ENCODE results near the gene PRSS33.

DNA sequence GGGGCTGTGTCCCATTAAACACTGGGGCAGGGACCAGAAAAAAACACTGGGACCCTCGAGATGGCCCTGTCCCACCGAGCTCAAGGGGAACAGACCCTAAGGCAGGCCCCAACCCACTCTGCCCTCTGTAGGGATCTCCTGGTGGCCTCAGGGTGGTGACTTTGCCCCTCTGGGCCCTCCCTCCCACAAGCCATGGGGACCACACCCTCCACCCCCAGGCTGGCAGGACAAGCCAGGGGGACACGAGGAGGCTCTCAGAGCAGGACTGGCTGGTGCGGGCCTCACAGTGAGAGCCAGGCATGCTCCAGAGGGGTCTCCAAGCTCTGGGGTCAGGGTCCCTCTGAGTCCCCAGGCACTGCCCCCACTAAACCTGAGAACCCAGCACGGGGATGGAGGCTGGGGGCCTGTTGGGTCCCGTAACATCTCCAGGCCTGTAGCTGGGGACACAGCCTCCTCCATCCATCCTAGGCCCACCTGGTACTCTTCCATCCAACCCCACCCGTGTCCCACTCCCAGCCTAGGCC is 49.4 kb downstream of the PRSS33 start:
- no peak for TF ChIP-seq TAF1 (IDR thresholded peaks at IDR 0.05; ENCODE audit: borderline replicate concordance, low read depth, low read length)
- TF ChIP-seq, protein P1, sequence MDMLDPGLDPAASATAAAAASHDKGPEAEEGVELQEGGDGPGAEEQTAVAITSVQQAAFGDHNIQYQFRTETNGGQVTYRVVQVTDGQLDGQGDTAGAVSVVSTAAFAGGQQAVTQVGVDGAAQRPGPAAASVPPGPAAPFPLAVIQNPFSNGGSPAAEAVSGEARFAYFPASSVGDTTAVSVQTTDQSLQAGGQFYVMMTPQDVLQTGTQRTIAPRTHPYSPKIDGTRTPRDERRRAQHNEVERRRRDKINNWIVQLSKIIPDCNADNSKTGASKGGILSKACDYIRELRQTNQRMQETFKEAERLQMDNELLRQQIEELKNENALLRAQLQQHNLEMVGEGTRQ (IDR thresholded peaks at IDR 0.05; ENCODE audit: borderline replicate concordance, low read depth, low read length), result no peak
- TF ChIP-seq, protein P2, sequence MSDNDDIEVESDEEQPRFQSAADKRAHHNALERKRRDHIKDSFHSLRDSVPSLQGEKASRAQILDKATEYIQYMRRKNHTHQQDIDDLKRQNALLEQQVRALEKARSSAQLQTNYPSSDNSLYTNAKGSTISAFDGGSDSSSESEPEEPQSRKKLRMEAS (IDR thresholded peaks at IDR 0.05; ENCODE audit: low read depth), result no peak
- no peak for TF ChIP-seq TEAD4 (IDR thresholded peaks at IDR 0.05; ENCODE audit: borderline replicate concordance, insufficient read depth)
- no peak for TF ChIP-seq EP300 (IDR thresholded peaks at IDR 0.05; ENCODE audit: borderline replicate concordance in 1 of 2, low read depth in 1 of 2, low read length in 1 of 2)
- no peak for TF ChIP-seq GATA2 (CRISPR knock-in tag; IDR thresholded peaks at IDR 0.05)

Data from SK-N-SH (cell line).